Activated B cell treated with CpG ODN at 0.5 μM for 24 hours (primary cell): Measurements from ENCODE around the gene TMSB4X. TPM values are rescaled to one million over a fixed set of nuclear protein-coding genes. Genes with fewer than 3 reads are reported as not detected.

Experiments
- ATAC-seq: fragments of 200-7000 bp; cut with Tn5 transposase; one replicate; pipeline ENCODE4 v1.10.0; 2021; ENCODE audit warnings: low read depth, mild to moderate bottlenecking, moderate library complexity
- CTCF ChIA-PET: fragments of 350-600 bp; sonication (Branson Sonifier 250); formaldehyde crosslinking; loops from one replicate; lab custom pipeline; 2021; ENCODE audit warnings: antibody characterized with exemption; lab: Charles Lee
- POLR2A ChIA-PET: fragments of 350-600 bp; sonication (Branson Sonifier 250); formaldehyde crosslinking; loops from one replicate; lab custom pipeline; 2021; ENCODE audit warnings: antibody characterized with exemption; lab: Charles Lee
- DNase-seq: peaks from one replicate; pipeline ENCODE4 v3.0.0; 2022
- H3K27ac Mint-ChIP-seq: one replicate; pipeline ENCODE4 v1.8.0; 2020; ENCODE audit warnings: mixed read lengths
- H3K27me3 Mint-ChIP-seq: one replicate; pipeline ENCODE4 v1.8.0; 2021; ENCODE audit warnings: mixed read lengths
- H3K36me3 Mint-ChIP-seq: one replicate; pipeline ENCODE4 v1.8.0; 2021; ENCODE audit warnings: low read depth, mixed read lengths
- H3K4me1 Mint-ChIP-seq: one replicate; pipeline ENCODE4 v1.8.0; 2021; ENCODE audit warnings: mixed read lengths
- H3K4me3 Mint-ChIP-seq: one replicate; pipeline ENCODE4 v1.8.0; 2020; ENCODE audit warnings: mild to moderate bottlenecking, mixed read lengths
- H3K9me3 Mint-ChIP-seq: one replicate; pipeline ENCODE4 v1.8.0; 2020; ENCODE audit warnings: mixed read lengths
- intact Hi-C: fragments of 100-400 bp; cut with micrococcal nuclease; formaldehyde crosslinking; loops from one replicate; pipeline ENCODE4 v1.15.1; 2024
- total RNA-seq: library from RNA; stranded (reverse); gene quantifications from 2 replicates; pipeline ENCODE4 v1.2.3, GENCODE V29; 2022
- TF ChIP-seq, protein P1 (sequence below): fragments of 200-600 bp; IDR thresholded peaks from one replicate; pipeline ENCODE4 v1.8.0; 2022; ENCODE audit warnings: antibody characterized with exemption, mild to moderate bottlenecking

TMSB4X gene
- total RNA-seq, 1 donor from 2014 or later, result 5,922 TPM

DNA sequence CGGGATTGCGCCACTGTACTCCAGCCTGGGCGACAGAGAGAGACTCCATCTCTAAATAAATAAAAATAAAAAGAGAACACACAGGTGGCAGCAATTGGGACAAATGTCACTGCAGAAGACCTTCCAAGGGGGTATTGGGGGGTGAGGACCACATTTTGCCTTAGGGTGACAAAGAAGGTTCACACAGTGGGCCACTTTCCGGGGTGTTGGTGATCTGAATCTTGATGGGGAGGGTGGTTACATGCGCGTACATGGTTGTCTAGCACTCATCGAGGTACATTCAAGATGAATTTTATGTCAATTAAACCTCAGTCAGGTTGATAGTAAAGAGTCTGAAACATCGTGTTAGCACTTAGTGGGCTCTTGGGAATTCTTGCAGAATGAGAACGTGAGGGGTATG, 20.5 kb upstream of the TMSB4X start:
- peaks cover 82% of the 10 kb centered on the region for H3K4me1 Mint-ChIP-seq

DNA sequence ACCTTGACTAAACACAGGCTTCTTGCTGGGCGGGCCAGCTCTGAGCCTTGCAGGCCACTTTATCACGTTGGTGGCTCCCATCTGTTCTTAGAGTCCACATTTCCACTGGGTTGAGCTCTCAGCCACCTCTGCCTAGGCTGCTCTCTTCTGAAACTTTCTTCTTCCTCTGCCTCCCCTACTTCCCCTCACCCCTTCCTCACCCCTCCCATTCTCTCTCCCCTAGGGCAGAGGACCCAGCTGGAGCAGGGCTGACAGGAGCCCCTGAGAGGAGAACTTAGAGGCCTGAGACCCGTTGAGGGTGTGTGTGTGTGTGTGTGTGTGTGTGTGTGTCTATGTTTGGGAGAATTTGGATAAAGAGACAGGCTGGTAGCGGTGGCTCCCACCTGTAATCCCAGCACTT, 19.9 kb upstream of the TMSB4X start:
- Mint-ChIP-seq H3K36me3 (no peaks in the 10 kb centered on the region), H3K27me3 (no peaks in the 10 kb centered on the region), H3K4me3 (peak overlapping the region; percentile 45), H3K4me1 (peaks cover 81% of the 10 kb centered on the region), H3K9me3 (no peaks in the 10 kb centered on the region), H3K27ac (peak overlapping the region; percentile 96)
- POLR2A ChIA-PET, result interaction anchor here (0.7 to 14.8 kb wide), 12 partner anchors 20 to 804 kb away, joined by 3 to 931 read pairs (median 11); partner anchors contain the start of gene TMSB4X
- intact Hi-C loops, result loop anchor here (5.0 kb wide), 2 partner anchors 32 to 777 kb away; partner anchors contain the start of genes OFD1 and TRAPPC2
- TF ChIP-seq, protein P1, sequence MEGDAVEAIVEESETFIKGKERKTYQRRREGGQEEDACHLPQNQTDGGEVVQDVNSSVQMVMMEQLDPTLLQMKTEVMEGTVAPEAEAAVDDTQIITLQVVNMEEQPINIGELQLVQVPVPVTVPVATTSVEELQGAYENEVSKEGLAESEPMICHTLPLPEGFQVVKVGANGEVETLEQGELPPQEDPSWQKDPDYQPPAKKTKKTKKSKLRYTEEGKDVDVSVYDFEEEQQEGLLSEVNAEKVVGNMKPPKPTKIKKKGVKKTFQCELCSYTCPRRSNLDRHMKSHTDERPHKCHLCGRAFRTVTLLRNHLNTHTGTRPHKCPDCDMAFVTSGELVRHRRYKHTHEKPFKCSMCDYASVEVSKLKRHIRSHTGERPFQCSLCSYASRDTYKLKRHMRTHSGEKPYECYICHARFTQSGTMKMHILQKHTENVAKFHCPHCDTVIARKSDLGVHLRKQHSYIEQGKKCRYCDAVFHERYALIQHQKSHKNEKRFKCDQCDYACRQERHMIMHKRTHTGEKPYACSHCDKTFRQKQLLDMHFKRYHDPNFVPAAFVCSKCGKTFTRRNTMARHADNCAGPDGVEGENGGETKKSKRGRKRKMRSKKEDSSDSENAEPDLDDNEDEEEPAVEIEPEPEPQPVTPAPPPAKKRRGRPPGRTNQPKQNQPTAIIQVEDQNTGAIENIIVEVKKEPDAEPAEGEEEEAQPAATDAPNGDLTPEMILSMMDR, result no peak
- CTCF ChIA-PET, result interaction anchor here (0.6 to 3.3 kb wide), 6 partner anchors 9 to 533 kb away, joined by 3 to 23 read pairs (median 11); partner anchors contain the start of gene TMSB4X
- DNase-seq (no peak), ATAC-seq (no peak)

More for the DNA sequence above, 20.5 kb upstream of the TMSB4X start:
- ChIA-PET POLR2A (interaction anchor here (0.6 to 14.8 kb wide), 7 partner anchors 21 to 139 kb away, joined by 3 to 931 read pairs (median 3); partner anchors contain the start of gene TMSB4X), CTCF (interaction anchor here (2.1 to 3.3 kb wide), 2 partner anchors 20 to 534 kb away, joined by 9 to 23 read pairs; partner anchors contain the start of gene TMSB4X)
- Mint-ChIP-seq H3K9me3 (no peaks in the 10 kb centered on the region), H3K36me3 (no peaks in the 10 kb centered on the region), H3K27me3 (no peaks in the 10 kb centered on the region), H3K27ac (peak overlapping the region; percentile 96), H3K4me3 (no peak overlapping the region)
- intact Hi-C loops, result loop anchor here (5.0 kb wide), 1 partner anchor 33 kb away; no protein-coding TSS in a partner anchor
- DNase-seq, result no peak
- ATAC-seq, result no peak
- TF ChIP-seq, protein P1, result no peak

DNA sequence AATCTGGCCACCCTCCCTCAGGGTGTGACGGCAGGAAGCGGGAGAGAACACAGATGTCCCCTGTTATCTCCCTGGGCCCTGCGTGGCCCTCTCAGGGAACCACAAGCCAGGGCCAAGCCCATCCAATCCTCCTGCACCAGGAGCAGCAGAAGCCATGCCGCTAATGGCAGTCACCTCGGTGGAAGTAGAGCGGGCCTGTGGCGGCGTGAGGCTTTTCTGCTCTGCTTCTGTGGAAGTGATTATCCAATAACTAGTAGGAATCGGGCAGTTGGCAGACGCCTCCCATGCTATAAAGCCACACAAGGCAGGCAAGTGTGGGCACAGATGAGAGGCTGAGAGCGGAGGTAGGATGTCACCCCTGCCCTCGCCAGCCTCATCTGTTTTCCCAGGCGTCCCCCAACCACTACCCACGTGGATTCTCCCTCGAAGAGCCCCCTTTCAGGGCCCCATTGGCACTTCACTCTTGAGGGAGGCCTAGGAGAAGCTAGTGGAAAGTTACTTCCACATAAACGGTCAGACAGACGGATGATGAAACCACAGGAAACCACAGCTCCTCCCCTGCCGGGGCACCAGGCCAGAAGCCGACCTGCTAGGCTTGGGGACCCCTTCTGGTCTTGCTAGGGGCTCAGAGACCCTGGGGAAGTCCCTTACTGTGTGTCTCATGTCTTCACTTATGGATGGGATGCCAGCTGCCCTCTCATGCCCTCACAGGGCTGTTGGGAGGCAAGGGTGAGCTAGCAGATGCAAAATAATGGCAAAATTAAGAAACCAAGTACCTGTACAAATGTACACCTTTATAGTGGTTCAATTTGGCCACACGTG, 18.8 kb upstream of the TMSB4X start:
- no peak for DNase-seq
- H3K4me3 Mint-ChIP-seq, result peak overlapping the region; percentile 79
- intact Hi-C loops, result loop anchor here (5.0 kb wide), 1 partner anchor 776 kb away; the partner anchor contains the start of genes OFD1 and TRAPPC2

DNA sequence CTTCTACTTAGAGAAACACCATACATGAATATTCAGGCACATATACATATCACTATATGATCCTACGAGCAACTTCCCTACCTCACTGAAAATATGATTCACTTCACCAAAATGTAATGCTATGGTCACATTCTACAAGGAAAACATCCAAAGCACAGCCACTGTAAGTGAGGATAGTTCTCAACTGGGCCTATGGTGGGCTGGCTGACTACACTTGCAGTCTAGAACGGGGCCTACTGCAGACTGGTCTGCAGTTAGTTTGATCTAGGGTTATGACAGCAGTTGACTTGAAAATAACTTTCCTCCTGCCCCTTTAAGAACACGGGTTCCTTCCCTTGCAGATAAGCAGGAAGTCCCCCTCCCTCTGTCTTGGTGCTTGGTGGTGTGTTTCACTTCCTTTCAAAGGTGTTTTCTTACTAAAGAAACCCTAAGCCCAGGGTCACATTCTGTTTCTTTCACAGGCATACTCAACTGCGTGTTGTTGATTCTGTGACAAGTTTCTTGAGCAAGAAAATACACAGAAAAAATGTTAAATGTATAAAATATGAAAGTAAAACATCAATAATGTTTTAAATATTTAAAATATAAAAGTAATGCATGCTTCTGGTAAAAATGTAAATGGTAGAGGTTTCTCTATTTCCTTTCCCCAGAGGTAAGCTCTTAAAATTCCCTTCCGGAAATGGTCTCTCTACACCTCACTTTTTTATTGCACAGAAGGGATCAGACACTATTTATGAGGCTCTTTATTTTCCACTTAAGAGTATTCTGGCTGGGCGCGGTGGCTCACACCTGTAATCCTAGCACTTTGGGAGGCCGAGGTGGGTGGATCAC, 18.0 kb upstream of the TMSB4X start:
- DNase-seq (no peak), ATAC-seq (peak; percentile 74)
- intact Hi-C loops, result loop anchor here (1.0 to 5.0 kb wide), 2 partner anchors 16 to 775 kb away; partner anchors contain the start of genes OFD1 and TRAPPC2
- CTCF ChIA-PET, result interaction anchor here (1.4 to 3.3 kb wide), 6 partner anchors 10 to 531 kb away, joined by 3 to 23 read pairs (median 11); partner anchors contain the start of gene TMSB4X
- Mint-ChIP-seq H3K27me3 (no peaks in the 10 kb centered on the region), H3K9me3 (no peaks in the 10 kb centered on the region), H3K4me1 (peaks cover 80% of the 10 kb centered on the region), H3K4me3 (peak overlapping the region; percentile 79), H3K36me3 (no peaks in the 10 kb centered on the region), H3K27ac (peak overlapping the region; percentile 96)
- POLR2A ChIA-PET, result interaction anchor here (0.5 to 14.8 kb wide), 20 partner anchors 9 to 531 kb away, joined by 3 to 931 read pairs (median 7); partner anchors contain the start of gene TMSB4X
- TF ChIP-seq, protein P1, result no peak

More for the DNA sequence above, 18.8 kb upstream of the TMSB4X start:
- CTCF ChIA-PET, result interaction anchor here (2.1 to 3.3 kb wide), 5 partner anchors 10 to 532 kb away, joined by 9 to 23 read pairs (median 12); partner anchors contain the start of gene TMSB4X
- ATAC-seq, result peak; percentile 45
- H3K27ac Mint-ChIP-seq, result peak overlapping the region; percentile 96
- POLR2A ChIA-PET, result interaction anchor here (0.7 to 14.8 kb wide), 16 partner anchors 9 to 803 kb away, joined by 3 to 931 read pairs (median 10); partner anchors contain the start of gene TMSB4X
- H3K4me1 Mint-ChIP-seq, result peaks cover 79% of the 10 kb centered on the region
- TF ChIP-seq, protein P1, result no peak
- no peaks in the 10 kb centered on the region for H3K27me3 Mint-ChIP-seq
- H3K9me3 Mint-ChIP-seq, result no peaks in the 10 kb centered on the region
- no peaks in the 10 kb centered on the region for H3K36me3 Mint-ChIP-seq
